IPS-20b (cell line): ENCODE data around the gene LRRC61.

Source experiments
- H3K27ac ChIP-seq: one replicate; pipeline ENCODE4 v1.5.1; 2013; ENCODE audit warnings: low read length
- H3K27me3 ChIP-seq: 2 replicates; pipeline ENCODE4 v1.6.1; 2013; ENCODE audit warnings: mild to moderate bottlenecking, low read length, inconsistent platforms; ENCODE audit not compliant: insufficient read depth
- H3K36me3 ChIP-seq: 2 replicates; pipeline ENCODE4 v1.6.1; 2013; ENCODE audit warnings: low read depth, mild to moderate bottlenecking, inconsistent platforms, low read length, moderate library complexity; ENCODE audit not compliant: insufficient read depth
- H3K4me1 ChIP-seq: 2 replicates; pipeline ENCODE4 v1.6.1; 2013; ENCODE audit warnings: mild to moderate bottlenecking, control low read depth, inconsistent platforms, low read length, moderate library complexity; ENCODE audit not compliant: insufficient read depth
- H3K4me3 ChIP-seq: 2 replicates; pipeline ENCODE4 v1.5.1; 2013; ENCODE audit warnings: mild to moderate bottlenecking, low read length, inconsistent platforms
- H3K9ac ChIP-seq: 2 replicates; pipeline ENCODE4 v1.6.1; 2013; ENCODE audit warnings: low read depth, mild to moderate bottlenecking, inconsistent platforms, low read length, moderate library complexity
- H3K9me3 ChIP-seq: 2 replicates; pipeline ENCODE4 v1.6.1; 2013; ENCODE audit warnings: mild to moderate bottlenecking, low read depth, low read length, inconsistent platforms; ENCODE audit not compliant: insufficient read depth

LRRC61 gene

DNA sequence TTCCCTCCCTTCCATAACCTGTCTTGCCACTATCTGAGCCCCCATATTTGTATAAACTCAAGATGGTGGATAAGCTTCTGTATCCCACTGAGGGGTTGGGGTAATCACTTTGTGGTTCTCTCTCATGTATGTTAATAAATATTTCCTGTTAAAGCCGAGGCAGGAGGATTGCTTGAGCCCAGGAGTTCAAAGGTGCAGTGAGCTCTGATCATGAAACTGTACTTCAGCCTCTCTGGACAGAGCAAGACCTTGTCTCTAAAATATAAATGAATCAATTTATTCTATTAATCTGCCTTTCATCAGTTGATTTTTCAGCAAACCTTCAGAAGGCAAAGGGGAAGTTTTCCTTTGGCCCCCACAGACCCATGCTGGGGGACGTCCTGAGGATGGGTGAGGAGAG, 20.1 kb downstream of the LRRC61 start:
- peaks cover 8% of the 10 kb centered on the region; the same call in 1 of the 2 replicates for H3K4me1 ChIP-seq
- H3K27ac ChIP-seq: no peak overlapping the region
- peaks cover 34% of the 10 kb centered on the region for H3K27me3 ChIP-seq
- no peak overlapping the region for H3K9ac ChIP-seq
- H3K9me3 ChIP-seq: no peaks in the 10 kb centered on the region; the same call in 1 of the 2 replicates
- H3K4me3 ChIP-seq: no peak overlapping the region
- H3K36me3 ChIP-seq: peaks cover 12% of the 10 kb centered on the region

DNA sequence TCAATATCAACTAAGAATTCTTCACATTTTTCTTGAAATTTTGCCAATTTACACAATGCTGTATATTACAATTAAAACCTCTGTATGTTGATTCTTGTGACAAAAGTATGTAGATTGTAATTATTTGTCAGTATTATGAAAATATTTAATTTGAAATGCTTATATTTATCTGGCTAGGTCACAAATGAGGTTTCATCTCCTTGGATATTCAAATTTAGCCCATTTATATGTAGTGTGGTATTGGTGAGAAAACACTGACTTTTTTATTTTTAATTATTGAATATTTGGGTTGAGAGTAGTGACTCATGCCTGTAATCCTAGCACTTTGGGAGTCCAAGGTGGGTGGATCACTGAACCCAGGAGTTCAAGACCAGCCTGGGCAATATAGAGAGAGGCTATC, 21.1 kb downstream of the LRRC61 start:
- Histone ChIP-seq H3K27me3 (peaks cover 34% of the 10 kb centered on the region), H3K36me3 (peaks cover 3% of the 10 kb centered on the region), H3K9me3 (no peaks in the 10 kb centered on the region; the same call in 1 of the 2 replicates), H3K9ac (no peak overlapping the region), H3K27ac (no peak overlapping the region), H3K4me3 (no peak overlapping the region), H3K4me1 (peaks cover 8% of the 10 kb centered on the region; the same call in 1 of the 2 replicates)

DNA sequence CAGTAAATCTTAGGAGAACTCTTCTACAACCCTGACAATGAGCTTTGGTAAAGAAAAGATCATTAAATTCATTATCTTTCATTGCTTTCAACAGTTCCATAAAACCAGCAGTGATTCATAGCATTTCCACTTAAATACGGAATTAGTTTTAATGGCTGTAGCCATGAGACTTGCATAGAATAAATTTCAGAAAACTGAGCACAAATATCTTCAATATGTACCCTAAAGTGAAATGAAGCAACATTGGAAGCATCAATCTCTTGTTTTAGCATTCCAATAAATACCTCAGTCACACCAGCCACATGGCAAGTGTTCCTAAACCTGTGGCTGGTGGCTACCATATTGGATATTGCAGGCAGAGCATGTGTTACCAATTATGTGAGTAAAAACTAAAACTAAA, 21.9 kb downstream of the LRRC61 start:
- no peaks in the 10 kb centered on the region; the same call in 1 of the 2 replicates for H3K9me3 ChIP-seq
- peaks cover 8% of the 10 kb centered on the region; the same call in 1 of the 2 replicates for H3K4me1 ChIP-seq
- H3K4me3 ChIP-seq: no peak overlapping the region
- peaks cover 34% of the 10 kb centered on the region for H3K27me3 ChIP-seq
- no peak overlapping the region for H3K9ac ChIP-seq
- no peaks in the 10 kb centered on the region for H3K36me3 ChIP-seq
- H3K27ac ChIP-seq: no peak overlapping the region

DNA sequence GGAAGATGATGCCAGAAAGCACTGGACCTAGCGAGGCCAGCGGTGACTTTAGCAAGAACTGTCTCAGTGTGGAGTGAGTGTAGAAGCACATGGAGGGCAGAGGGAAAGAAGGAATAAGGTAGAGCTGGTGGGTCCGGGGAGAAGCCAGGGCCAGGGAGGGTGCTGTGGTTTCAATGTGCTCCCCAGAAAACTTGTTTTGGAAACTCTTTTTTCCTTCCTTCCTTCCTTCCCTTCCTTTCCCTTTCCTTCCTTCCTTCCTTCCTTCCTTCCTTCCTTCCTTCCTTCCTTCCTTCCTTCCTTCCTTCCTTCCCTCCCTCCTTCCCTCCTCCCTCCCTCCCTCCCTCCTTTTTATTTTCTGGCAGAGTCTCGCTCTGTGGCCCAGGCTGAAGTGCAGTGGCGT, 23.8 kb downstream of the LRRC61 start:
- peaks cover 6% of the 10 kb centered on the region; the same call in 1 of the 2 replicates for H3K4me1 ChIP-seq
- peaks cover 24% of the 10 kb centered on the region for H3K27me3 ChIP-seq
- no peaks in the 10 kb centered on the region for H3K36me3 ChIP-seq
- no peak overlapping the region for H3K4me3 ChIP-seq
- no peak overlapping the region for H3K9ac ChIP-seq
- H3K9me3 ChIP-seq: no peaks in the 10 kb centered on the region; the same call in 1 of the 2 replicates
- no peak overlapping the region for H3K27ac ChIP-seq

DNA sequence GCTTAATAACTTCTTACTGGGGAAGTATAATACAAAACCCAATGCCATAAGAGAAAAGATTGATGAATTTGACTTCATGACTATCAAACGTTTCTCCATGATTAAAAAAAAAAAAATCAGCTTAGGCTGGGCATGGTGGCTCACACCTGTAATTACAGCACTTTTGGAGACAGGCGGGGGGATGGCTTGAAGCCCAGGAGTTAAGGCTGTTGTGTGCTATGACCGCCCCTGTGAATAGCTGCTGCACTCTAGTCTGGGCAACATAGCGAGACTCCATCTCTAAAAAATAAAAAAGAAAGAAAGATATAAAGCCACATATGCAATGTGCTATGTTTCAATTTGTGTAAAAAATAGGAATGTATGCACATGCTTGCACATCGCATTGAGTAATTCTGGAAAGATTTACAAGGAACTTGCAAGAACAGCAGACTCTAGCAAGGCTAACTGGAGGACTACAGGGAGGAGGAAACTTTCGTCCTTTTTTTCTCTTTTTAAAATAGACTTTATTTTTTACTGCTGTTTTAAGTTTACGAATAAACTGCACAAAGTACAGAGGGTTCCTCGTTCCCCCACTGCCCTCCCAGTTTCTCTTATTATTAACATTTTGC, 28.5 kb downstream of the LRRC61 start:
- H3K27me3 ChIP-seq: no peaks in the 10 kb centered on the region
- H3K9ac ChIP-seq: no peak overlapping the region
- H3K9me3 ChIP-seq: no peaks in the 10 kb centered on the region
- H3K27ac ChIP-seq: no peak overlapping the region
- H3K4me3 ChIP-seq: no peak overlapping the region
- no peaks in the 10 kb centered on the region for H3K36me3 ChIP-seq
- H3K4me1 ChIP-seq: 0 out of 2 replicates have a peak, but pooled peaks cover 2% of the 10 kb centered on the region

DNA sequence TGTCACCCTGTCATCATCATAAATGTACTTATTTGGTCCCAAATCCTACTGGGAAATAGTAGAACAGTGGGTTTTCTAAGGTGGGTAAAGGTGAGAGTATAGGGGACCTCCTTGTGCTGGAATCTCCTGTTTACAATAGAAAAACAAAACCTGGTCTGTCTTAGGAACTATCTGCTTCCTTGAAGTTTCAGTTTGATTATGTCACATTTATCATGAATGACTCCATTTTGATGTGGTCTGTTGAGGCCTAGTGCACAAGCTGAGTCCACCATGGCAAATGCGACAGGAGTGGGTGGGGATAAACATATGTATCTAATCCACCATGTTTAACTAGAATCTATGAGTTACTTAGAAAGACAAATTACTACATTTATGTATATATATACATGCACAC, 32.5 kb downstream of the LRRC61 start:
- H3K4me3 ChIP-seq: no peak overlapping the region
- 0 out of 2 replicates have a peak, but pooled peaks cover 5% of the 10 kb centered on the region for H3K4me1 ChIP-seq
- no peak overlapping the region for H3K27ac ChIP-seq
- H3K36me3 ChIP-seq: no peaks in the 10 kb centered on the region
- no peak overlapping the region for H3K9ac ChIP-seq
- no peaks in the 10 kb centered on the region for H3K9me3 ChIP-seq
- no peaks in the 10 kb centered on the region for H3K27me3 ChIP-seq

DNA sequence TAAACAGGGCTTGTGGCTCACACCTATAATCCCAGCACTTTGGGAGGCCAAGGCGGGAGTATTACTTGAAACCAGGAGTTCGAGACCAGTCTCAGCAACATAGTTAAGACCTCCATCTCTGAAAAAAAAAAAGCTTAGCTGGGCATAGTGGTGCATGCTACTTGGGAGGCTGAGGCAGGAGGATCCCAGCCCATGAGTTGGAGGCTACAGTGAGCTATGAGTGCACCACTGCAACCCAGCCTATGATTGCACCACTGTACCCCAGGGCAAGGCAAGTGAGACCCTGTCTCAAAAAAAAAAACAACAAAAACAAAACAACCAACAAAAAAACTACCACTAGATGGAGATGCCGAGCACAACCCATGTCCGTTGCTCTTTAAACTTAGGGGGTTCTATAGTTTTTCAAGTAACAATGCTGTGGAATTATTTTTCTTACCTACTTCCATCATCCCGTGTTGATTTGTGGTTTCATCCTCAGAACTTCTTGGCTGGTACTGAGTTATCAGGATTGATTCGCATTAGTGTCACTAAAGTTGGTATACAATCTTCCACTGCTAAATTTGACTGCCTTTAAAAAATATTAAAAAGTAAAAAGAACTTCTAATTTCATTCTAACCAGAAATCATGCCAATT, 33.2 kb downstream of the LRRC61 start:
- no peaks in the 10 kb centered on the region for H3K9me3 ChIP-seq
- no peak overlapping the region for H3K9ac ChIP-seq
- H3K4me3 ChIP-seq: no peak overlapping the region
- no peaks in the 10 kb centered on the region for H3K27me3 ChIP-seq
- H3K27ac ChIP-seq: no peak overlapping the region
- peaks cover 7% of the 10 kb centered on the region; the same call in 1 of the 2 replicates for H3K4me1 ChIP-seq
- H3K36me3 ChIP-seq: no peaks in the 10 kb centered on the region

DNA sequence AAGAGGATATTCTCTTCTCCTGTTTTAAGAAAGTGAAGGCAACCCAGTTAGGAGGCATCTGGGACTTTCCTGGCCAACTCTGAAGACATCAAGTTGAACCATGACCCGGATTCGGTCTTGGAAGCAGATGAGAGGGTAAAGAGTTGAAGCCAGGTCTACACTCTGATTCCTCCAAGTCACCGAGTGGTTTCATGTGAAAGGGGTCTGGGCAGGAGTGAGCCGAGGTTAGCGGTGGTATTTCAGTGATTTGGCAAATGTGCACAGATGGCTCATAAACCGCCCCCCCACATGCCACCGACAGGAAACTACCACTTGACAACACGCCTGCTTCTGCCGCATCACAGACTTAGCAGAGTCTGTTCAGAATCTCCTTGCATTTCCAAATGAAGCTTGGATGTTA, 34.1 kb downstream of the LRRC61 start:
- Histone ChIP-seq H3K36me3 (no peaks in the 10 kb centered on the region), H3K4me3 (no peak overlapping the region), H3K27me3 (no peaks in the 10 kb centered on the region), H3K4me1 (peaks cover 16% of the 10 kb centered on the region; the same call in 1 of the 2 replicates), H3K9me3 (no peaks in the 10 kb centered on the region), H3K27ac (no peak overlapping the region), H3K9ac (no peak overlapping the region)

DNA sequence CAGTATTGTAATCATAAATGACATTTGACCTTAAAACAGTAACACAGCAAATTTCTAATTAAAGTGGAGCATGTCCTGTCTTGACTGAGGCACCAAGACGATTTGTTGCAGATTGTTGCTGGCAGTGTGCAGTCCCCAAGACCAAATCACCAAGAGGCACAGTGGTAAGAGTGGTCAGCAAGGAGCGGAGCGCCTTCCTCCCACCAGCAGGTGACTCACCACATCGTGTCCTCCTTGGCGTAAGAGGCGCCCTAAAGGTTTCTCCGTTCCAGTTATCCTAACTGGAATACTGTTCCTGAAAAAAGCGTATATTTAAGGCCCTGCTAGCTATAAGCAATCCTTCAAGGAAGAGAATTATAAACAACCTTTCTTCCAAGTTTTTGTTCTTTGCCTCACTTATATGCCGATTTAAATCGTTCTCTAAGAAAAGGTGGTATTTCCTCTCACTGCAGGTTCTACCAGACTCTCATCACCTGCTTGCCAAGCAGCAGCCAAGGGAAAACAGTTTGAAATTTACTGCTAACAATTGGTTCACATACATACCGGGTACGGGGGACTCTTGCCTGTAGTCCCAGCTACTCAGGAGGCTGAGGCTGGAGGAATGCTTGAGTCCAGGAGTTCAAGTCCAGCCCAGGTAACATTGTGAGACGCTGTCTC, 34.7 kb downstream of the LRRC61 start:
- Histone ChIP-seq H3K36me3 (no peaks in the 10 kb centered on the region), H3K9ac (no peak overlapping the region), H3K4me1 (peaks cover 20% of the 10 kb centered on the region; the same call in 1 of the 2 replicates), H3K9me3 (no peaks in the 10 kb centered on the region), H3K27ac (no peak overlapping the region), H3K4me3 (no peak overlapping the region), H3K27me3 (no peaks in the 10 kb centered on the region)

DNA sequence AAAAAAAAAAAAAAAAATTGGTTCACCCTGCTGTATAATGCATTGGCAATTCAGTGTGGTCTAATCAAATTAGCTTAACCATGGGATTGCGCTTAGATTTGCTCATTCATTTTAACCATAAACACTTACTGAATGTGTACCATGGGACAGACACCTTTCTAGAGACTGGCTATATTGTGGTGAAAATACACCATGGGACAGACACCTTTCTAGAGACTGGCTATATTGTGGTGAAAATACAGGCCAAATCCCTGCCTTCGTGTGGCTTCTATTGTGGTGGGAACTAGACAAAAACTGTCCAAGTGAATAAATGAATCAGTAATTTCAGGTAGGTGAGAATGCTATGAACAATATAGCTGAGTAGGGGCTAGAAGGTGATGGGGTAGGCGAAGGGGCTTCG, 35.3 kb downstream of the LRRC61 start:
- no peak overlapping the region for H3K9ac ChIP-seq
- H3K27me3 ChIP-seq: no peaks in the 10 kb centered on the region
- H3K9me3 ChIP-seq: no peaks in the 10 kb centered on the region
- no peak overlapping the region for H3K27ac ChIP-seq
- H3K36me3 ChIP-seq: no peaks in the 10 kb centered on the region
- peaks cover 20% of the 10 kb centered on the region; the same call in 1 of the 2 replicates for H3K4me1 ChIP-seq
- no peak overlapping the region for H3K4me3 ChIP-seq

DNA sequence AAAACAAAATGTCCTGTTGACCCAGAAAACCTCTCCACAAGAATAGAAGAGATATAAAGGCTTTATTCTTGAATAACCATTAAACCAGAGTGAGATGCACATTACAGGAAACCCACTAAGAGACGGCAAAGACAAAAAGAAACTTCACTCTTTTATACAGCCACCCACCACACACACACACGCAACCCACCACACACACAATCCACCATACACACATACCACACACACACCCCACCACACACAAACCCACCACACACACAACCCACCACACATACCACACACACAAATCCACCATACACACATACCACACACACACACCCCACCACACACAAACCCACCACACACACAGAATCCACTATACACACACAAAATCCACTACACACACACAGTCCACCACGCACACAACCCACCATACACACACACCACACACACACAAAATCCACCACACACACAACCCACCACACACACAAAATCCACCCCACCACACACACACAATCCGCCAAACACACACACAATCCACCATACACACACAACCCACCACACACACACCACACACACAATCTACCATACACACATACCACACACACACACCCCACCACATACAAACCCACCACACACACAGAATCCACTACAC, 36.0 kb downstream of the LRRC61 start:
- Histone ChIP-seq H3K27ac (no peak overlapping the region), H3K4me3 (no peak overlapping the region), H3K9me3 (no peaks in the 10 kb centered on the region), H3K36me3 (no peaks in the 10 kb centered on the region), H3K27me3 (no peaks in the 10 kb centered on the region), H3K4me1 (peaks cover 20% of the 10 kb centered on the region; the same call in 1 of the 2 replicates), H3K9ac (no peak overlapping the region)
